Measurements from ENCODE around the gene BTD.
"Not testable (repeated sequence)": the region's sequence is repeated elsewhere in the genome, so short reads cannot be mapped to it uniquely, and the experiment has no call there.

BTD gene, protein sequence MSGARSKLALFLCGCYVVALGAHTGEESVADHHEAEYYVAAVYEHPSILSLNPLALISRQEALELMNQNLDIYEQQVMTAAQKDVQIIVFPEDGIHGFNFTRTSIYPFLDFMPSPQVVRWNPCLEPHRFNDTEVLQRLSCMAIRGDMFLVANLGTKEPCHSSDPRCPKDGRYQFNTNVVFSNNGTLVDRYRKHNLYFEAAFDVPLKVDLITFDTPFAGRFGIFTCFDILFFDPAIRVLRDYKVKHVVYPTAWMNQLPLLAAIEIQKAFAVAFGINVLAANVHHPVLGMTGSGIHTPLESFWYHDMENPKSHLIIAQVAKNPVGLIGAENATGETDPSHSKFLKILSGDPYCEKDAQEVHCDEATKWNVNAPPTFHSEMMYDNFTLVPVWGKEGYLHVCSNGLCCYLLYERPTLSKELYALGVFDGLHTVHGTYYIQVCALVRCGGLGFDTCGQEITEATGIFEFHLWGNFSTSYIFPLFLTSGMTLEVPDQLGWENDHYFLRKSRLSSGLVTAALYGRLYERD

DNA sequence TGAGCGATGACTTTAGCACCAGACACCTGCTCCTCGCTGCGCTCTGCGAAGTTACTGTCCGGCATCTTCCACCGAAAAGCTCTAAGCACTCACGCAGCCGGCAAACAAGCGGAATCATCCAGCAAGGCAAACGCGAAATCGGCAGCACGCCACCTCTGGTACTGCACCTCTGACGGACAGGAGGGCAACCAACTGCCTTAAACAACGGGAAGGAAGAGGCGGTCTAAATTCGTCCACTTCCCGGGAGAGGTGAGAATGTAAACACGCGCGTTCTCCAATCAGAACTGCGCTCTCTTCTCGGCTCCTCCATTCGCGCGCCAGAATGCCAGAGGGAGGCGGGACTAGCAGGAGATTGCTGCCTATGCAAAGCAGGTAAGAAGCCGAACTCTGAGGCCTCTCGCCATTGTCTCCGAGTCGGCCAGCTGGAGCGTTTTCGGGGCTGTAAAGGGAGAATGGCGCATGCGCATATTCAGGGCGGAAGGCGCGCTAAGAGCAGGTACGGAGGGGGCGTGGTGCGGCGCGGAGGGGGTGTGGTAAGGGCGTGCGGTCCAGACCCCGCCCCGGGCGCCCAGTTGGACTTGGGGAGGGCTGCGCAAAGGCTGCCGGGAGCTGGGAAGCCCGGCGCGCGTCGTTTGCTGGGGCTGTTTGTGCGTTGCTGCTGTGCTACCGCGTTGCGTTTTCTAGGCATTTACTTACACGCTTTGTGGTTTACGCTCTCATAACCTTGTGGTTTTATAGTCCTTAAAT lies at the start of gene BTD, which contains the start of gene HACL1:
BTD (plus strand) TSS at position 347 of the 747 bp plus-strand sequence. CDS start 33,695 bp downstream, outside the sequence.
HACL1 (minus strand) TSS at position 171 of the 747 bp plus-strand sequence; CDS start at position 65, 106 bp downstream.
- DNase-seq, result peak; percentile 100

DNA sequence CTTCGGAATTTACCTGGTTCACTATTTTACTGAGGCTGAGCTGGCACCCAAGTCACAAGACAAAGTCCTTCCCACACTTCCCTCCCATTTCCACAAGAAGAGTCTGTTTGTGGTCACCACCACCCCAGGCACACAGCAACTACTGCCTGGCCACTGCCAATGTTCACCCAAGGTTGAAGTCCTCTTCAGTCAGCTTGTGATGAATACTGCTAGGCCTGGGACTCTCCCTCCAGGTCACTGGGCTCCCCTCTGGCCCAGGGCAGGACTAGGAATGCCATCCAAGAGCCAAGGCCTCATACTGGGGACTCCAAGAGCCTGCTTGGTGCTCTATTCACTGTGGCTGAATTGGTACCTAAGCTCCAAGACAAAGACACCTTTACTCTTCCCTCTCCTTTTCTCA lies 49.6 kb upstream of the BTD start:
- no peak for DNase-seq

DNA sequence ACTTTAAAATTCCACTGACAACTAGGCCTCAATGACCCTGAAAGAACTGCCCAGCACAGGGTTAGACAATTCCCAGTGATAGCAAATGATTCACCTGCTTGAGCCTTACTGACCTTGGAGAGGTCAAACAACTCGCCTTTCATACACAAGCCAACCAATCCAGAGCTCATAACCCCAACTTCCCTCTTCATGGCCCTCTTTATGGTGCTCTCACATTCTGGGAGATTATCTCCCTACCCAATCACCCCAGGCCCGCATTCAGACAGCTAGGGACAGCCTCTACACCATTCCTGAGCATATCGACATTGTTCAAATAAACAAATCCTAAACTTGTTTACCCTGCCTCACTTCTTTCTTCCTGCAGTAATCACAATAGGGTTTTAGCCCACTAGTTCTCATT lies 47.8 kb upstream of the BTD start:
- DNase-seq, result no peak

DNA sequence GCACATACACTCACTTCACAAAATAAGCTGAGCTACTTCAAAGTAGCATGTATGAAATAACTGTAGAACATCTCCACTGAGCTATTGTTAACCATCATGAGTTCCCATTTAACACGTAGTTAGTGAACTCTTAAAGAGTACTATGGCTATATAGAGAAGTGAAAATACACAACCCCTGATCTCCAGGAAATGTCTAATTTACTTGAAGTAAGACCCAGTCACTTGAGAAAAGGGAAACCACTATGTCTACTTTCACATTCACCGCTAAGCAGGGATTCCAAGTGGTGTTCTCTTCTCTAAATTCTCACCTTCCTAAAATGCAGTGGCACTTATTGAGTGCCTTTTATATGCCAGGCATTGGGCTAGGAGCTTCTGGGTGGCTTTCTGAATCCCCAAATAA lies 45.0 kb upstream of the BTD start:
- DNase-seq, result no peak

DNA sequence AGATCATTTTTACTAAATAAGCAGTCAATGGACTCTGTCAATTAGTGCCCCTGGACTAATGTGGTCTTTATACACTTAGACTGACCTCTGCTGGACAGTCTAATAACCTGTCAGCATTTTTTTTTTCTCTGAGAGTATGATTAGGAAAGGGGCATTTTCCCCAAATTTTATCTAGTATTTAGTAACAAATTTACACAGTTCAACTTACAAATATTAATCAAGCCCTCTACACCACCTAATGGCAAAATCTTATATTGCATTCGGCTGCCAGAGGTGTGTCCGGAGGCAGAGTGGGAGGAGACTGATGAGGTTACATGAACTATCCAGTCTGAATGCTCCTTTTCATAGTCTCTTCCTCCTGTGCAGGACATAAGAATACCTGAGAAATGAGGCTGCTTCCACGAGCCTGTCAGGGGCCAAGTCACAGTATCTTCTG lies 44.0 kb upstream of the BTD start:
- DNase-seq, result peak; percentile 77

DNA sequence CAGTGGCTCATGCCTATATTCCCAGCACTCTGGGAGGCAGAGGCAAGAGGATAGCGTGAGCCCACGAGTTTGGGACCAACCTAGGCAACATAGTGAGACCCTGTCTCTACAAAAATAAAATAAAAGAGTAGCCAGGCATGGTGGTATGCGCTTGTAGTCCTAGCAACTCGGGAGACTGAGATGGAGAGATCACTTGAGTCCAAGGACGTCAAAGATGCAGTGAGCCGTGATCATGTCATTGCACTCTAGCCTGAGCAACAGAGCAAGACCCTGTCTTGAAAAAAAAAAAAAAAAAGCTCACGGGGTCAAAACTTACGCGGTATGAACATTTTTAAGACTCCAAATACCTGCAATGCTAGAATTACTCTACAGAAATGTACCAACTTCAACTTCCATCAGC lies 43.0 kb upstream of the BTD start:
- no peak for DNase-seq

DNA sequence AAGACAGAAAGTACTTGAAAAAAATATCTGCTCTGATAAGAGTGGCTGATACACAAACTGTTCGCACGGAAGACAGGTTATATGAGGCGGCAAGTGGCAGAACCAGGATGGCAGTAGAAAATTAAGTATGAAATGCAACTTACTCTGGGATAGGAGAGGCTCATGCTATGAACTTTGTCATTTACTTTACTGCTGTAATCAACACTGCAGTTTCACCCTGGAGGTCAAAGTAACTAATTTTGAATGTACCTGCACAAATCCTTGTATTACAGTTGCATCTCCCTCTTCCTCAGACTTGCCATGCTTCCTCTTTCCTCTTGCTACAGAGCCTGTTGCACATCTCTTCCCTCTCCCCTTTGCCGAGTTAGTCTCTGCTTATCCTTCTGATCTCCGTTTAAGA lies 39.0 kb upstream of the BTD start:
- no peak for DNase-seq

DNA sequence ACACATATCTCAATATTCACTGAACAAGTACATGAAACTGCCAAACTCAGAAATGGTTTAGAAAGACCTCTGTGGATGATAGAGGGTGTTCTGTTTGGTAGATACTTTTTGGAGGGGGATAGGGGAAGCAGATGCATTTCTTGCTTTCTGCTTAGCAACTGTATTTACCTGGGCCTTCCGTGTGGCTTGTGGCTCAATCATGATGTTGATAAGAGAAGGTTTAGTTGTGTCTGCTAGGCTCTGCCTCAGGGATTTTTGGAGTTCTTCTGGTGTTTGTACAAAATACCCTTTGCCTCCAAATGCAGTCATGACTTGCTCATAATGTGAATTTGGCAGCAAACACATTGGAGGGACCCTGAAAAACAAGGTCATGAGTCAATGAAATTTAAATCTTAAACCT lies 38.4 kb upstream of the BTD start:
- no peak for DNase-seq

DNA sequence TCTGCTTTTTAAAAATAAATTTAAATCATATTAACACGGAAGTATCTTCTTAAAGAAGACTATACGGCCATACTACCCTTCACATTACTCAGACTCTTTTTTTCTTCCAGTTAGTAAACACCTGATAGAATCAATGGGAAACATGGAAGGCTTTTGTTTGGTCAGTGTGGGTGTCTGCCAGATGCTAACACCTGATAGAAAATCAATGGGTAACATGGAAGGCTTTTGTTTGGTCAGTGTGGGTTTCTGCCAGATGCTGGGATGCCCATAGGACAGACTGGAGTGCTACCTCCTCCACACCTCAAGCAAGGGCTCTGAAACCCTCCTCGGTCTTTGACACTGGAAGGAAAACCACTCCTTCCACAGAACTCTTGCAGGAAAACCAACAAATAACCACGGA lies 29.4 kb upstream of the BTD start:
- no peak for DNase-seq

DNA sequence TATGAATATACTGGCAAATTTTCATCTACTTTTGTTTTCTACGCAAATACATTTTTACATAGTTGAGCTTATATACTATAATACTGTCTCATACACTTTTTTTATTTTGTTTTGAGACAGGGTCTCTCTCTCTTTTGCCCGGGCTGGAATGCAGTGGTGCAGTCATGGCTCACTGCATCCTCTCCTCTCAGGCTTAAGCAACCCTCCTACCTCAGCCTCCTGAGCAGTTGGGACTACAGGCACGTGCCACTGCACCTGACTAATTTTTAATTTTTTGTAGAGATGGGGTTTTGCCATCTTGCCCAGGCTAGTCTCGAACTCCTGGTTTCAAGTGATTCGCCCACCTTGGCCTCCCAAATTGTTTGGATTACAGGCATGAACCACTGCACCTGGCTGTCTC lies 26.1 kb upstream of the BTD start:
- no peak for DNase-seq

DNA sequence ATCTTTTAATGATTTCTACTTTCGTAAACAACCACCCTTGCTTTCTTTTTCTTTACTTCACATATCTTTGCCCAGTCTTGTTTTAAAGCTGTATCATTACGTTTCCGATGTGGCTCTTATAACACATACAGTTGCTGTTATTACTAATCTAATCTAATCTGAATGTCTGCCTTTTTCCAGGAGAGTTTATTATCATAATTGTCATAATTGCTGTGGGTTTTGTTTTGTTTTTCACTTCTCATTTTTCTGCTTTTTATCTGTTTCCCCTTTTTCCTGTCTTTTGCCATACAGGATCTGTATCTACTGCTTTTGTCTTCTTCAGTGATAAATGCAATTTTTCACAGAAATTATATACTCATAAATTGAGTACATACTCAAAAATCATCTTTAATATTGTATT lies 25.1 kb upstream of the BTD start:
- no peak for DNase-seq

DNA sequence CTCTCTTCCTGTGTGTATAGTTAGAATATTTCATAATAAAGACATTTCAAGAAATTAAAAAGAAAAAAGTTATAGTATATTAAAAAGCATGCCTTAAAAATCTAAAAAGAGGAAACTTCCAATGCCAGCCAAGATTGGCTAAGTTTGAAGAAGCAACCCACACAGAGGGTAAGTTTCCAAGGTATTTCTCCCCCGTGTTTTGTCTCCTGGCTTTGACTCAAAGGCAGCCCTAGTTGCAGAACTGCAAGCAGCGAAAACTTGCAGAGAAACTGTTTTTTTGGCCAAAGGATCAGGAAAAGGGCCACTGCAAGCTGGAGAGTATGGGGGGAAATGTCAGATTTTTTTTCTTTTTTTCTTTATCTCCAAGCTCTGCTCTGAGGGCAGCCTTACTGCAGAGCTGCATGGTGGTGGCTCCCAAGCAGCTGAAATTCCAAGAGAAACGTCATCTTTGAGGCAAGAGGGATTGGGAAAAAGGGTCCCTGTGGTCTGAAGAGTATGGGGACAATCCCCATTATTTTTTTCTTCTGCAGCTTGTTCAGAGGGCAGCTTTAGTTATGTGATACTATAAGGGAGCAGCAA lies 23.2 kb upstream of the BTD start:
- DNase-seq, result no peak

DNA sequence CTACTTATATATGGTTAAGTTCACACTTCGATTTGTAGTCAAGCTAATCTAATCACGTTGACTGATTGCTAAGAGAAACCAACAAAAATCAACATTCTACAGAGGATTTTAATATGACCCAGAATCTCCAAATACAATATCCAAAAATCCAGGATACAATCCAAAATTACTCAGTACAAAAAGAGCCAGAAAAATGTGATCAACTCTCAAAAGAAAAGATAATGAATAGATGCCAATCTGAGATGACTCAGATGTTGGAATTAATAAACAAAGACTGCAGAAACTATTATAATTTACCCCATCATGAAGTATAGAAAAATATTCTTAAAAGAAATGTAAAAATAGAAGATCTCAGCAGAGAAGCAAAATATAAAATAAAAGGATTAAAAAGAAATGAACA lies 22.5 kb upstream of the BTD start:
- DNase-seq, result peak; percentile 7

DNA sequence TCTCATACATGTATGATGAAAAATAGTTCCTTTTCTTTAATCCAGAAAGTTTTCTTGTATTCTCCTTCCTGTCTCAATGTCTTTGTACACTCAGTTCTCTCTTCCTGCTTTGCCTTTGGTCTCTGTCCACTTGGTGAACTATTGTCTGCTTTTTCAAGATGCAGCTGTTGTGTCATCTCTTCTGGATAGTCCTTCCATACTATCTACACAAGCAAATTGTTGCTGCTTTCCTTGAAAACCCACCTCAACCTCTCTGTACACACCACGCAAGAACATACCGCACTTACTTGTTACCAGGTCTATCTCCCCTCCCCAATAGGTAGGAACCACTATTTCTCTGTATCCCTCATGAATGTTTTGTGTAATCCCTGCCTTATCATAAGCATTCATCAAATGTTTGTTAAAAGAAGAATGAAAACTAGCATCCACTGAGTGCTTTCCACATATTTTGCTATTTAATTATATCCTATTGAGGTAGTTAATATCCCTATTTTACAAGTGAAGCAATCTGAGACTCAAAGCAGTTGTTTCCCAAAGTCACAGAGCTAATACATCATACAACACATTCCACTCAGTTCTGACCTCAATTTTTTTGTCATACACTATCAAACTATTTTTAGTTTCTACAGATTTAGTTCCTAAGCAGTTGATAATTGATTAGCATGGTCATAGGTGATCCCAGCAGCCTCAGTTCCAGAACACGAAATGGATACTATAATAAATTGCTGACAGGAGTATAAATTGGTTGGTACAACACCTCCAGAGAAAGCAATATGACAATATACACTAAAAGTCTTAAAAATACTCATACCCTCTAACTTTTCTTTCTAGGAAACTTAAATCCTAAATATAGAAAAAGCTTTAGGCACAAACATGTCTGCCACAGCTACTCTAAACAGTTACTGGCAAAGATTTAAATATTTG lies 19.8 kb upstream of the BTD start:
- no peak for DNase-seq

DNA sequence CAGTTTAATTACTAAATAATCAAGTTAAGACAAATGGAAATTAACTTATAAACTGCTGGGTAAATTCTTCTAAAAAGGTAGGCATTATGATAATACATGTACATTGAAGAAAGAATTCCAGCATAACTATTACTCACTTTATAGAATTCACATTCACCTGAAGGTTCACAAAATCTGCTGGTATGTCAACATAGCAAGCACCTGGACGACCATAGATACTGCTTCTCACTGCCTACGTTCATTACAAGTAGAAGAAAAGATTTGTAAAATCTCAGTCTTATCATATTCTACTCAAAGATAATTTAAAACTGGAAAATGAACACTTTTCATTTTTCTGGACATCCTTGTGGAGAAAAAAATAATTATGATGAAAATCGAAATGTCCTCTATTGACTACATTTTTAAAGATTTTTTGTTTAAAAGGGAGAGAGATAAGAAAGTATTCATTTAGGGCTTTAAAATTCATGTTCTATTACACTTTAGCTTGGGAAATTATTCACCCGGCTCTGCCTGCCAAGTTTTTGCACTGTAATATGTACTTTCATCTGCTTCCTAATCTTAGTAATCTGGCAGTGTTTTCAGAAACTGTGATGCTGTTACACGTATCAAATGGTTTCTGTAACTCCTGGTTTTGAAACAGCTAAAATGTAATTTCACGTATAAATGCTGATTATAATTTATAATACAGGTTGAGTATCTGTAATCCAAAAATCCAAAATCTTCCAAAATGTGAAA lies 16.3 kb upstream of the BTD start:
- no peak for DNase-seq

DNA sequence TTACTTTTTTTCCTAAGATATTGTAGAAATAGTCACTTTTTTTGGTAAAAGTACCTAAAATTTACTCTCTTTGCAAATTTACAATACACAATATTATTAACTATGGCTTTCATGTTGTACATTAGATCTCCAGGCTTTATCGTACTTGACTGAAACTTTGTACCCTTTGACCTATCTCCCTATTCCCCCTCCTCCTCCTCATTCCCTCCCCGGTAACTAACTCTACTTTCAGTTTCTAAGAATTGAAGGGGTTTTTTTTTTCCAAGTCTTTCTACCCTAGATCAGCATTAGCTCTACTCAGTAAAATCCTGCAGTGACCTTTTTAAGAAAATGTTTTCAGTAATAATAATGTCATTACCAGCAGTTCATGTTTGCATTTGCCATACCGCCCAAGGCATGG lies 10.3 kb upstream of the BTD start:
- DNase-seq, result no peak

DNA sequence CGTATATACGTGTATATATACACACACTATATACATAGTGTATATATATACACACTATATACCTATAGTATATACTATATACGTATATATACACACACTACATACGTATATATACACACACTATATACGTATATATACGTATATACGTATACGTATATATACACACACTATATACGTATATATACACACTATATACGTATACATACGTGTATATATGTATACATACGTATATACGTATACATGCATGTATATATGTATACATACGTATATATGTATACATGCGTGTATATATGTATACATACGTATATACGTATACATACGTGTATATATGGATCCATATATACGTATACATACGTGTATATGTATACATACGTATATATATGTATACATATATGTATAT lies 9.6 kb upstream of the BTD start:
- no peak for DNase-seq

DNA sequence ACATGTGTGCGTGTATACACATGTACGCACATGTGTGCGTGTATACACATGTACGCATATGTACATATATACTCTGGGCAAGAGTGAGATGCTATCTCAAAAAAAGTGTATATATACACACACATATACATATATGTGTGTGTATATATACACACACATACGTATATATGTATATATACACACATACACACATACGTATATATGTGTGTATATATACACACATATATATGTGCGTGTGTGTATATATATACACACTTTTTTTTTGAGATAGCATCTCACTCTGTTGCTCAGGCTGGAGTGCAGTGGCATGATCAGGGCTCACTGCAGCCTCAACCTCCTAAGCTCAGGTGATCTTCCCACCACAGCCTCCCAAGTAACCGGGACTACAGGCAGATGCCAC lies 8.6 kb upstream of the BTD start:
- DNase-seq, result no peak

DNA sequence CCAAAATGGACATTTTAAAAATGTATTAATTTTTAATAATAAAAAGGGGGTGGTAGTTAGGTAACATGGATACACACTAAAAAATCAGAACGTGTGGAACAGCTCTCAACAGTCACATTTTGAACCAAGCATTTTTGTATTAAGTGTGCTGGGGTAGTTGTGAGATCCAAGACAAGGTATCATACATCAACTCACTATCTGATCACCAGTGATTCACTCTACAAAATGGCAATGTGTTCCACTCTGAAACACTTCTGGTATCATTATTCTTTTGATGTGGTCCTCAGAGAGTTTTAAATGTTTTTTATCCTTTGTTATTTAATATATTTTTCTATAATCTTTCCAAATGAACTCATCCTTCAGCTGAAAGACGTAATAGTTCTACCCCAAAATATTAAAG lies 5.6 kb upstream of the BTD start:
- no peak for DNase-seq

DNA sequence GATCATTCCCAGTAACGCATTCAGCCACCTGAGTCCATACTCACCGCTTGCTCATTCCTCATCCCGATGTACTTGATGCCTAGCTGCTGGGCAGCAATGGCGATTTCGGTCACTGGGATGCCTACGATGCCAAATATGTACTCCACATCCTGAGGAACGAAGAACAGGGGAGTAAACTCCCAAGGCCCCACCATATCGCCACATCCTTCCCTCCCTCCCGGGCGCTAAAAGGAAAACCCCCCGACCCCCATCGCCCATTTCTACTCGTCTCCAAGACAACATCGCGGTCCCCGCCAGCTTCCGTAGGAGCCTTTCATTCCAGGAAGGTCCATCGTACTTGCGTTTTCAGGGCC lies 523 bp upstream of the BTD start:
- DNase-seq, result no peak

DNA sequence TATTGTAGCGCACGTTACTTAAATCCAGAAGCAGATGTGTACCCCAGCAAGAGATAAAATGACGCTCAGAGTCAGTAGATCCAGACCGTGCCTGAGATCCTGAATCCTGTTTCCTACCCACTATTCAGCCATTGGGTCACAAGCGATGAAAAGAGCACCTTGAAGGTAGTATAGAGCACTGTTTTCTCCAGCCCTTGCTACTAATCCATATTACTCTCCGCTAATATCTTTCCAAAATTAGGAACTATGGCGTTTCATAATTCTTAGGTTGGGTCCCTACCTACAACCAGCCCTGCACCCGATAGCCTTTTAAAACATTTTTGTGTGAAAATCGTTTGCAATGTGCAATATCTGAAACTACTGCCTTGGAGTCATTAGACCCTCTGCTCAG lies 596 bp downstream of the BTD start:
- DNase-seq, result no peak

DNA sequence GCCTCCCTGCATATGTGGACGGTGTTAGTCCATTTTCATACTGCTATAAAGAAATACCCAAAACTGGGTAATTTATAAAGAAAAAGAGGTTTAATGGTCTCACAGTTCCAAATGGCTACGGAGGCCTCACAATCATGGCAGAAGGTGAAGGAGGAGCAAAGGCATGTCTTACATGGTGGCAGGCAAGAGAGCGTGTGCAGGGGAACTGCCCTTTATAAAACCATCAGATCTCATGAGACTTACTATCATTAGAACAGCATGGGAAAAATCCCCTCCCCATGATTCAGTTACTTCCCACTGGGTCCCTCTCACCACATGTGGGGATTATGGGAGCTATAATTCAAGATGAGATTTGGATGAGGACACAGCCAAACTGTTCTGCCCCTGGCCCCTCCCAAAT lies 1.3 kb downstream of the BTD start:
- not testable (repeated sequence) for DNase-seq
